Vagina (tissue), 2 donors: ENCODE data around the gene RNF208. TPM values are rescaled to one million over a fixed set of nuclear protein-coding genes. Genes with fewer than 3 reads are reported as not detected.

ENCODE experiments used
- DNase-seq, 2 donors: peaks; one replicate each; pipeline ENCODE4 v3.0.0-alpha.2; 2017; ENCODE audit errors: extremely low spot score in 2 of 2
- H3K27ac ChIP-seq: fragments of 200-600 bp; sonication (generic); one replicate; pipeline ENCODE4 v1.5.1; 2019
- H3K27me3 ChIP-seq: fragments of 200-600 bp; sonication (generic); one replicate; pipeline ENCODE4 v1.5.1; 2019
- H3K36me3 ChIP-seq, 2 donors: fragments of 200-600 bp; sonication (generic); one replicate each; pipeline ENCODE4 v1.5.1; 2017 to 2019
- H3K4me1 ChIP-seq: fragments of 200-600 bp; sonication (generic); one replicate; pipeline ENCODE4 v1.5.1; 2019
- H3K4me3 ChIP-seq, 2 donors: fragments of 200-600 bp; sonication (generic); 1 replicate in 1 of 2; 2 replicates in 1 of 2; pipeline ENCODE4 v1.5.1; 2016 to 2019
- H3K9me3 ChIP-seq: fragments of 200-600 bp; sonication (generic); one replicate; pipeline ENCODE4 v1.5.1; 2019
- CTCF ChIP-seq, 3 experiments: fragments of 450-650 bp in 2 of 3; fragments of 200-600 bp in 1 of 3; sonication (generic) in 1 of 3; IDR thresholded peaks; one replicate each; pipeline ENCODE4 v1.5.1; 2017 to 2019; ENCODE audit warnings: antibody characterized with exemption in 3 of 3, mild to moderate bottlenecking in 2 of 3, moderate library complexity in 2 of 3
- POLR2A ChIP-seq, 2 donors: fragments of 450-650 bp; IDR thresholded peaks; one replicate each; pipeline ENCODE4 v1.6.1; 2017; ENCODE audit warnings: antibody characterized with exemption in 2 of 2, mild to moderate bottlenecking in 2 of 2, moderate library complexity in 2 of 2
- POLR2AphosphoS5 ChIP-seq, 2 donors: sonication (generic); formaldehyde crosslinking; IDR thresholded peaks; one replicate each; pipeline ENCODE4 v1.9.0; 2017; ENCODE audit warnings: antibody characterized with exemption in 2 of 2, mild to moderate bottlenecking in 2 of 2, low read depth in 1 of 2; ENCODE audit not compliant: insufficient read depth in 1 of 2
- intact Hi-C: fragments of 100-400 bp; cut with DNase I; formaldehyde crosslinking; loops from one replicate; pipeline ENCODE4 v1.15.1; 2023
- total RNA-seq: library from RNA; depleted of rRNA; stranded (reverse); fragments of >200 nt; gene quantifications from one replicate; pipeline ENCODE4 v1.2.3, GENCODE V29; 2016

RNF208 gene
- total RNA-seq, 1 donor from 2014 or later, result 0.98 TPM

DNA sequence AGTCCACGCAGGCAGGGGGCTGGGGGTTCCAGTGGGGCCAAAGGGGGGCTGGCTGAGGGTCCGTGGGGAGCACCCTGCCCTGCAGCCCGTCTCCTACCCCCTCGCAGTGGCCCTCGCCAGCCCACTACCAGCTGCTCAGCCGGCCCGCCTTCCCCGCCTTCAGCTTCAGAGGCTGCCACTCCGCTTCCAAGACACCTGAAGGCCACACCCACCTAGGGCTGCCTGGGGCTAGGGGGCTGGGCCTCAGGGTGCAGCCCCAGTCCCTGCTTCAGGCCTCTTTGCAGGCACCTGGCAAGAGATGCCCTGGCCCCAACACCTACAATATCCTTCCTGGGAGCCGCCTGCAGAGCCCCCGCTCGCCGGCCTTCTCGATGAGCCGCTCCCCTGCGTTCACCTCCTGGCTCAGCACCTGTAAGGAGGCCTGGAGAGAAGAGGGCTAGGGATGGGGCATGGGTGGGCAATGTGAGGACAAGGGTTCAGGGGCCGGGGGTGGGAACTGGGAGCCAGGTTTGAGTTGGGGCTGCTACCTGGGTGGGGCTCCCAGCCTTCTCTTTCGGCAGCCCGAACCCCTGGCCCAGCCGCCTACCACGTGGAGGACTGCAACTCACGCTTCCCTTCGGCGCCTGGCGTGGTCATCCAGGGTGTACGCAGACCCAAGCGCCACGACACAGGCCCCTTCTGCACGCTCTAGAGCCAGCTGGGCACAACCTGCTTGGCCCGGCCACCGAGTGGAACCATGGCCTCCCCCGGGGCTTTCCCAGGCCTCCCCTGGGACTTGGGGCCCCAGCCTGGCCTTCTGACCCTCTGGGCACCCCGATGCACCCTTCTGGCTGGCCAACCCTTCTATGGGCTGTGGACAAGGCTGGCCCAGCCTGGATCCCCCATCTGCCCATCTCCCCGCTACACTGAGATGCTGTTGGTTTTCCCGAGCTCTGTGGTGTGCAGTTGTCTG is 30.8 kb upstream of the RNF208 start:
- no peaks in the 10 kb centered on the region for H3K9me3 ChIP-seq
- intact Hi-C loops, result no loop called here
- H3K4me1 ChIP-seq, result peaks cover 27% of the 10 kb centered on the region
- H3K4me3 ChIP-seq, result no peak overlapping the region
- peaks cover 0 to 3% of the 10 kb centered on the region in 2 donors for H3K36me3 ChIP-seq
- TF ChIP-seq POLR2AphosphoS5 (IDR thresholded peaks at IDR 0.05; ENCODE audit: insufficient read depth in 1 of 2, low read depth in 1 of 2) (no peak), POLR2A (IDR thresholded peaks at IDR 0.05) (no peak), CTCF (IDR thresholded peaks at IDR 0.05) (no peak)
- no peak overlapping the region for H3K27ac ChIP-seq
- no peaks in the 10 kb centered on the region for H3K27me3 ChIP-seq
- no peak for DNase-seq

- no peak overlapping the region for H3K27ac ChIP-seq
- DNase-seq, result no peak
- no peaks in the 10 kb centered on the region for H3K27me3 ChIP-seq
- intact Hi-C loops, result no loop called here
- TF ChIP-seq CTCF (IDR thresholded peaks at IDR 0.05) (no peak), POLR2A (IDR thresholded peaks at IDR 0.05) (no peak), POLR2AphosphoS5 (IDR thresholded peaks at IDR 0.05; ENCODE audit: insufficient read depth in 1 of 2, low read depth in 1 of 2) (no peak)
- H3K9me3 ChIP-seq, result no peaks in the 10 kb centered on the region
- H3K4me3 ChIP-seq, result no peak overlapping the region
- peaks cover 21% of the 10 kb centered on the region for H3K4me1 ChIP-seq
- no peaks in the 10 kb centered on the region for H3K36me3 ChIP-seq
These were observed 29.6 kb upstream of the RNF208 start for GRCh38 chr9:137251490-137252268.

DNA sequence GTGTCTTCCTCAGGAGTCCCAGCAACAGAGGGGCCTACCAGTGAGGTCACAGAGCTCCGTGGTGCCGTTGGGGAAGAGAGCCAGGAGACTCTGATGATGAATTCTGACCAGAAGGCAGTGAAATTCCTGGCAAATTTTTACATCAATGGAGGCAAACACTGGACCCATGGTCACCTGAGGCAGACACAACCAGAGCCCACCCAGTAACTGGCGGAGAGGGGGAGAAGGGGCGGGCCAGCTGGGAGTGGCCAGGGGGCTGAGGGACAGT is 29.1 kb upstream of the RNF208 start, which contains the start of gene STPG3:
TSS of gene STPG3 (plus strand) at position 93 of the 268 bp plus-strand sequence. CDS start at position 94, 1 bp downstream.
- intact Hi-C loops, result no loop called here
- H3K36me3 ChIP-seq, result no peaks in the 10 kb centered on the region
- DNase-seq, result no peak
- peaks cover 16% of the 10 kb centered on the region for H3K4me1 ChIP-seq
- H3K9me3 ChIP-seq, result no peaks in the 10 kb centered on the region
- no peak for TF ChIP-seq POLR2A (IDR thresholded peaks at IDR 0.05)
- no peak for TF ChIP-seq CTCF (IDR thresholded peaks at IDR 0.05)
- no peak for TF ChIP-seq POLR2AphosphoS5 (IDR thresholded peaks at IDR 0.05; ENCODE audit: insufficient read depth in 1 of 2, low read depth in 1 of 2)
- H3K27me3 ChIP-seq, result no peaks in the 10 kb centered on the region
- H3K27ac ChIP-seq, result no peak within 1 kb of the TSS
- H3K4me3 ChIP-seq, result no peak within 1 kb of the TSS

GRCh38 chr9:137250329-137251193 is 28.5 kb upstream of the RNF208 start:
- TF ChIP-seq POLR2AphosphoS5 (IDR thresholded peaks at IDR 0.05; ENCODE audit: insufficient read depth in 1 of 2, low read depth in 1 of 2) (no peak), POLR2A (IDR thresholded peaks at IDR 0.05) (no peak), CTCF (IDR thresholded peaks at IDR 0.05) (no peak)
- Histone ChIP-seq H3K4me1 (peaks cover 10% of the 10 kb centered on the region), H3K4me3 (no peak overlapping the region), H3K36me3 (no peaks in the 10 kb centered on the region), H3K27ac (no peak overlapping the region), H3K9me3 (no peaks in the 10 kb centered on the region), H3K27me3 (no peaks in the 10 kb centered on the region)
- intact Hi-C loops, result no loop called here
- no peak for DNase-seq
